Dorsolateral prefrontal cortex (tissue), 118 donors: Measurements from ENCODE around the gene ZNF322. TPM values are rescaled to one million over a fixed set of nuclear protein-coding genes. Genes with fewer than 3 reads are reported as not detected.

Source experiments
- total RNA-seq, 120 experiments: library from RNA; stranded (reverse); gene quantifications; one replicate each; pipeline versions ENCODE4 v1.2.3 to v1.2.4, GENCODE V29; 2022

Gene ZNF322
- total RNA-seq, 120 experiments from 2014 or later = 20.5 to 42.8 (median 31.9) TPM

Other genes starting within 250 kb of the ZNF322 start
- gene BTN3A3, start 219.2 kb downstream of the ZNF322 start, total RNA-seq = 10 to 100 TPM in 114 of 120 experiments, 1 to 10 TPM in 6; 8.6 to 39.2 (median 16.9) TPM
- 10 to 100 TPM; 16.0 to 33.4 (median 24.3) TPM for gene BTN2A1, start 201.8 kb downstream of the ZNF322 start, total RNA-seq
- gene BTN1A1, start 159.4 kb downstream of the ZNF322 start, total RNA-seq = under 1 TPM in 5 of 120 experiments, not detected in 115; 0.17 to 0.28 (median 0.19) TPM
- 10 to 100 TPM; 16.9 to 48.3 (median 28.5) TPM for gene HMGN4, start 121.4 kb downstream of the ZNF322 start, total RNA-seq
- gene ABT1, start 62.8 kb downstream of the ZNF322 start, total RNA-seq = 10 to 100 TPM in 9 of 120 experiments, 1 to 10 TPM in 111; 5.9 to 11.3 (median 8.3) TPM